Stimulated activated CD8-positive, alpha-beta memory T cell treated with anti-CD3 and anti-CD28 coated beads, Interleukin-4, amount 100 ng/mL, for 48 hours (primary cell): Measurements from ENCODE around the gene ITGB3.

ENCODE experiments used
- DNase-seq: peaks from one replicate; pipeline ENCODE4 v3.0.0-alpha.2; 2020

The ITGB3 gene

DNA sequence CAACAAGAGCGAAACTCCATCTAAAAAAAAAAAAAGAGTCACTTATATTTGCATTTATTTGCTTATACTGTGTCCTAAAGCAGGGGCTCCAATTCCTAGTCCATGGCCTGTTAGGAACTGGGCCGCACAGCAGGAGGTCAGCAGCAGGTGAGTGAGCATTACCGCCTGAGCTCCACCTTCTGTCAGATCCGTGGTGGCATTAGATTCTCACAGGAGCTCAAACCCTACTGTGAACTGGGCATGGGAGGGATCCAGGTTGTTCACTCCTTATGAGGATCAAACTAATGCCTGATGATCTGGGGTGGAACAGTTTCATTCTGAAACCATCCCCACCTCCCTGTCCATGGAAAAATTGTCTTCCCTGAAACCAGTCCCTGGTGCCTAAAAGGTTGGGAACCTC, 24.9 kb downstream of the ITGB3 start:
- no peak for DNase-seq

DNA sequence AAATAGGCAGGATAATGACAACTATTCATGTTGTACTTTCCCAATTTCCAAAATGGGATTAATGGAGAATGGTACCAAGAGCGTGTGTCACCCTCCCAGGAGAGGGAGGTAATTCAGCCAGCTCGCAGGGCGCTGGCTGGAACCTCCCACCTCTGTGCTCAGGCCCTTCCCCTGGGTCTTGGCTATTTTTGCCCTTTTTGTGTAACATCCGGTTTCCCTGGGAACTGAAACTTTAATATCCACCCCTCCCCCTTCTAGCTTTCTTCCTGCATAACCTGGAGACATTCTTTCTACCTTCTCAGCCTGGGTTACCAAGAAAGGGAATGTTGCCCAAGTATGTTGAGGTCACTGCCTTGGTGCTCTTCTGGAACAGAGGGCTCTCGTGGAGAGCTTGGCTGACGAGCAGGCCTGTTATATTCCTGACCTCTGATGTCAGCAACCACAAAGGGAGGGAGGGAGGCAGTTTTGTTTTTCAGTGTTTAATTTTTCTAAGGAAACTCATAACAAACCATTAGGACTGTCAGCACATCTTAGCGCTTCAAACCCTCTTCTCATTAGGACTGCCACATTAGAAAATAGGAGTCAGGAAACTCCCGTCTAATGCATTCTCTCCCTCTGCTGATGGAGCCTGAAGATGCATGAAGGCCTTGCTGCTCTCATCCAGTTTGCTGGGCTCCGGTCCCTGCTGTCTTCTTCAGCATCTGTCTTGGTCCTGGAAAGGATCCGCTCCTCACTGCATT, 25.6 kb downstream of the ITGB3 start:
- DNase-seq, result no peak

DNA sequence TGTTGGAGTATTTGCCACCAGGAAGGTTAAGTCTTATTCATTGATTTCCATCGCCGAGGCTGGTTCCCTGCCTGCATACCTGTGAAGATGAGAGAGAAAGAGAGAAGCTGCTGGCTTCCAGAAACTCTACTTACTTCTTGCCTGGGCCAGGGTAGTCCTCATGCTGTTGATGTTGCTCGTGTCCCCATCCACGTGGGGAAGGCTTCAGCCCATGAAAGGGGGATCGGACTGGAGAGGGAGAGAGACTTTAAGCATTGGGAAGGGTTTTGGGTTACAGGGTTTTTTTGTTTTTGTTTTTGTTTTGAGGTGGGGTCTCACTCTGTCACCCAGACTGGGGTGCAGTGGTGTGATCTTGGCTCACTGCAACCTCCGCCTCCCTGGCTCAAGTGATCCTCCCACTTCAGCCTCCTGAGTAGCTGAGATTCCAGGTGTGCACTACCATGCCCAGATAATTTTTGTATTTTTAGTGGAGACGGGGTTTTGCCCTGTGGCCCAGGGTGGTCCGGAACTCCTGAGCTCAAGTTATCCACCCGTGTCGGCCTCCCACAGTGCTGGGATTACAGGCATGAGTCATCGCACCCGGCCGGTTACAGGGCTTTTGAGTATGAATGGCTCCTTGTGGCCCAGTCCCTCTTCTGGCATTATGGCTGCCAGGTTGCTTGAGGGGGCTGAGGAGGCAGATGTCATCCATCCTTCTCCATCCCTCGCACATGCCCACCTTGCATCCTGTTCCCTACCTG, 26.6 kb downstream of the ITGB3 start:
- DNase-seq, result no peak

DNA sequence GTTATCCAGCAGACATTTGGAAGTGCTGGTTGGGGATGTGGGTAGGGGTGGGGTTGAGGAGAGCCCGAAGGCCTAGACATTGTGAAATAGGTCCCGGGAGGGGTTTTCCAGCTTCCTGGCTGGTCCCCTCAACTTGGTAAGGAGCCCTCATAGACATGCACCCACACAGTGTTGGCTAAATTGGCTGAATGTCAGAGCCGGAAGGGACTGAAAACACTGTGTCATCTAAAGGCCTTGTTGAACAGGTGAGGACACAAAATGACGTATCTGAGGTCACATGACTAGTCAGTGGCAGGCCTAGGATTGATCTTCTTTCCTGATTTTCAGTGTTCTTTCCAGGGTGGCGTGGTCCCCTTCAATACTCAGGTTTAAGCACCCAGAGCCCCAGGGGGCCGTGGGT, 27.6 kb downstream of the ITGB3 start:
- no peak for DNase-seq

DNA sequence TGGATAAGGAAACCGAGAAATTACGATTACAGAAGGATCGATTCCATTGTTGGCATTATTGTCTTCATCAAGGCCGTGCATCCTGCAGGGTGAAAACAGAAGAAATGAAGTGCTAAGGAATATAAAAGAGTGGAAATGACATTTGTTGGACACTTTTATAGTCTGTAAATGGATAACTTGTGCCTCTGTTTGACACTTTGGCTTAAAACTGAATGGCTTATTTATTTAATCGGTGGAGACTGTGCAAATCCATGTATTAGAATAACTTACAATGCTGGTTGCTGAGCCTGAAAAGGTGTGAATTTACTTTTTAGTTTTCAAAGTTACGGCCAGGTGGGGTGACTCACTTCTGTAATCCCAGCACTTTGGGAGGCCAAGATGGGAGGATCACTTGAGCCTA, 31.4 kb downstream of the ITGB3 start:
- DNase-seq, result no peak

DNA sequence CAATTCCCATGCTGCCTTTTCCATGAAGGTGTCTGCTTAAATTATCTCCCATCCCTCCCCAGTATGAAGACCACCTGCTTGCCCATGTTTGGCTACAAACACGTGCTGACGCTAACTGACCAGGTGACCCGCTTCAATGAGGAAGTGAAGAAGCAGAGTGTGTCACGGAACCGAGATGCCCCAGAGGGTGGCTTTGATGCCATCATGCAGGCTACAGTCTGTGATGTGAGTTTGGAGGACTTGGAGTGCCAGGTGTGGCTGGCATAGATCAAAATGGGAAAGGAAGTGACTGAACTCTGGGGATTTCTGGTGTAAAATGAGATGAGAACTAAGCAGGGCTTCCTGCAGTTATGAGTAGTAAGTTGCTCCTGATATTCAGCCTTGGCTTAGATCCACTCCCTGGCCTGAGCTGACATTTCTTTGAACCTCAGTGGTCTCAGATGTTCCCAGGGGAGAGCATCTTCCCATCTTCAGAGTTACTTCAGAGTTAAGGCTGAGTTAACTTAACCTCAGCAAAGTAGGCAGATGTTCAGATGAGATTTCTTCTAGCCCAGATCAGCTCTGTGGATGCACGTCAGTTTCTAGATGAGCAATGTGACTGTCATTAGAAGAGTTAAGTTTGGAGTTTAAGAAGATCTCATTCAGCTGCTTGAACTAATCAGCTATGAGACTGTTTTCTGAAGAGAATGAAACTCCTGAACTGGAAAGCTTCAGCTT, 32.7 kb downstream of the ITGB3 start:
- no peak for DNase-seq

DNA sequence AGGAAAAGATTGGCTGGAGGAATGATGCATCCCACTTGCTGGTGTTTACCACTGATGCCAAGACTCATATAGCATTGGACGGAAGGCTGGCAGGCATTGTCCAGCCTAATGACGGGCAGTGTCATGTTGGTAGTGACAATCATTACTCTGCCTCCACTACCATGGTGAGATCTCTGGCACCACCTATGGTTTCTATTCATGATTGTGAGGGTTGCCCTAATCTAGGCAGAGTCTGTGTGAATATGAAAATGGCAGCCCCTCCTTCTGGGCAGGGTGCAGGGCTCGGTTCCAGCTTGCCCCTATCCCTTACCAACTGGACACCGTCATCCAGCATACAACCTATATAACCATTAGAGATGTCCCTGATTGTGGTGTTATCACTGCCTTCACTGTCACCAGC, 33.4 kb downstream of the ITGB3 start:
- no peak for DNase-seq

DNA sequence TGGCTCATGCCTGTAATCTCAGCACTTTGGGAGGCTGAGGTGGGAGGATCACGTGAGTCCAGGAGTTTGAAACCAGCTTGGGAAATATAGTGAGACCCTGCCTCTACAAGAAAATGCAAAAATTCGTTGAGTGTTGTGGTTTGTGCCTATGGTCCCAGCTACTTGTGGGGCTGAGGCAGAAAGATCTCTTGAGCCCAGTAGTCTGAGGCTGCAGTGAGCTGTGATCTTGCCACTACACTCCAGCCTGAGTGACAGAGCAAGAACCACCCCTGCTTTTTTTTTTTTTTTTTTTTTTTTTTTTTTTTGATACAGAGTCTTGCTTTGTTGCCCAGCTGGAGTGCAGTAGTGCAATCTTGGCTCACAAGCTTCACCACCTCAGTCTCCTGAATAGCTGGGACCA, 34.0 kb downstream of the ITGB3 start:
- no peak for DNase-seq

DNA sequence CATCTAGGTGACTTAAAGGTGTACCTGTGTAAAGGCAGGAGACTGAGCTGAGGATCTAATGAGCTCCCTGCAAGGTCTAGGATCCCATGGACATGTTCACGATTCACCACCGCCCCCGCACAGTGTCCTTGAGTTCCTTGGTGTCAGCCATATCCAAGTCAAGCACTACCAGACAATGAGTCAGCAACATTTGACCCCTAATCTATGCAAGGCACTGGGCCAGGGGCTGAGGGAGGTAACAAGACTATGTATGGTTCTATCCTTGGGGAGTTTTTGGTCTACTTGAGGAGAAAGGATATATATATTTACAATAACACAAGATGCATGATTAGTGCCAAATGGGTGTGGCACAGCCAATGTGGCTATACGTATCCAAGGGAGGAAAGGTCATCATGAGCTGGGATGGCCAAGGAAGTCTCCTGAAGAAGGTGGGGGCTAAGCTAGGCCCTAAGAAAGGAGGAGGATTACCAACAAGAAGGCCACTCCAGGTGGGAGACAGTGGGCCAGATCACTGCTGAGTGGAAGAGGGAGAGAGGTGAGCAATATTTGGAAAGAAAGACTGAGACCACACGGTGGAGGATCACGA, 35.0 kb downstream of the ITGB3 start:
- DNase-seq, result no peak

DNA sequence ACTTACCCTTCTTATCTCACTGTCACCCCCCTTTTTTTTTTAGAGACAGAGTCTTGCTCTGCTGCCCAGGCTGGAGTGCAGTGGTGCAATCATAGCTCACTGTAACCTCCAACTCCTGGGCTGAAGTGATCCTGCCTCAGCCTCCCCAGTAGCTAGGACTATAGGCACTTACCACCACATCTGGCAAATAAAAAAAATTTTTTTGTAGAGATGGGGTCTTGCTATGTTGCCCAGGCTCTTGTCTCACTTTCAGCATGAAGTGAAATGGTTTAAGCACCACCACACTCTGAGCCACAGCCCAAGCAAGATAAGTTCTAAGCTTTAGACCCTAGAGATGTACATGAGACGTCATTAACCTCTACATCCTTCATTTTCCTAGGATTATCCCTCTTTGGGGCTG, 35.7 kb downstream of the ITGB3 start:
- DNase-seq, result no peak

DNA sequence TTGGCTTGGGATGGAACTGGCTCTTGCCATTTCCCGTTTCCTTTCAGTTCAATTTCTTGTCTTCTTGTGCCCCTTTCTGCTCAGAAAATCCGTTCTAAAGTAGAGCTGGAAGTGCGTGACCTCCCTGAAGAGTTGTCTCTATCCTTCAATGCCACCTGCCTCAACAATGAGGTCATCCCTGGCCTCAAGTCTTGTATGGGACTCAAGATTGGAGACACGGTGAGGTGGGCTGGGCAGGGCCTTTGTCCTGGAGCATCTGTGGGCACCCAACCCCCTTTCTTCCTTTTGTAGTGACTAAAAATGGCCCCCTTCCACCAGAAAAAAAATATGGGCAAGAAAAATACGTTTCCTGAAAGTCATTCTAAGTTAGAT, 37.2 kb downstream of the ITGB3 start:
- DNase-seq, result no peak

DNA sequence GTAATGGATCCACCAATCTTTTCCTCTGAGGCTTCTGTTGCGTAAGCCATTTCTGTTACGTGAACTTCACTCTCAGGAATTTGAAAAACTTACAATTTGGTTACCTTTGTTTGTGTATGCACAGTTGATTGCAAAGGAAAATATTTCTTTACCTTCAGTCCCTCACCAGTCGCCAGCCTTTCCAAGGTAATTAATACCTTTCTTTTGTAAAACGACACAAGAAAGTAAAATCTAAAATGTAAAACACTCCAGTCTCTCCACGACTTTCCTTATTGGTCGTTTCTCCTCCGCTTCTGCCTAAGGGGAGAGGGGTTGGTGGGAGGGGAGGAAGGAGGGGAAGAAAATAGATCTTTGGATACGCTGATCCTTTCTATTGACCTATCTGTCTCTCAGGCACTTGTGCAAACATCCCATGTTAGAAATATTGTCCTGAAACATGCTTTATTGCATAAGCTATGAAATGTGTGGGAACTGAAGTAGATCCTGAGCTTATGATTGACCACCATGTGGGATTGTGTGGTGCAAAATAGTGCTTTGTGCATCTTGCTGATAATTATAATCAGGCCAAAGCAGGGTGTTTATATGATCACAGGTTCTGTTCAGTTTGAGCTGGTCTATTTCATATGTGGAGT, 37.7 kb downstream of the ITGB3 start:
- DNase-seq, result no peak

DNA sequence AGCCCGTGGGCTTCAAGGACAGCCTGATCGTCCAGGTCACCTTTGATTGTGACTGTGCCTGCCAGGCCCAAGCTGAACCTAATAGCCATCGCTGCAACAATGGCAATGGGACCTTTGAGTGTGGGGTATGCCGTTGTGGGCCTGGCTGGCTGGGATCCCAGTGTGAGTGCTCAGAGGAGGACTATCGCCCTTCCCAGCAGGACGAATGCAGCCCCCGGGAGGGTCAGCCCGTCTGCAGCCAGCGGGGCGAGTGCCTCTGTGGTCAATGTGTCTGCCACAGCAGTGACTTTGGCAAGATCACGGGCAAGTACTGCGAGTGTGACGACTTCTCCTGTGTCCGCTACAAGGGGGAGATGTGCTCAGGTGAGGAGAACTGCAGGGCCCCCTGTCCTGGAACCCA, 38.6 kb downstream of the ITGB3 start:
- DNase-seq, result no peak

DNA sequence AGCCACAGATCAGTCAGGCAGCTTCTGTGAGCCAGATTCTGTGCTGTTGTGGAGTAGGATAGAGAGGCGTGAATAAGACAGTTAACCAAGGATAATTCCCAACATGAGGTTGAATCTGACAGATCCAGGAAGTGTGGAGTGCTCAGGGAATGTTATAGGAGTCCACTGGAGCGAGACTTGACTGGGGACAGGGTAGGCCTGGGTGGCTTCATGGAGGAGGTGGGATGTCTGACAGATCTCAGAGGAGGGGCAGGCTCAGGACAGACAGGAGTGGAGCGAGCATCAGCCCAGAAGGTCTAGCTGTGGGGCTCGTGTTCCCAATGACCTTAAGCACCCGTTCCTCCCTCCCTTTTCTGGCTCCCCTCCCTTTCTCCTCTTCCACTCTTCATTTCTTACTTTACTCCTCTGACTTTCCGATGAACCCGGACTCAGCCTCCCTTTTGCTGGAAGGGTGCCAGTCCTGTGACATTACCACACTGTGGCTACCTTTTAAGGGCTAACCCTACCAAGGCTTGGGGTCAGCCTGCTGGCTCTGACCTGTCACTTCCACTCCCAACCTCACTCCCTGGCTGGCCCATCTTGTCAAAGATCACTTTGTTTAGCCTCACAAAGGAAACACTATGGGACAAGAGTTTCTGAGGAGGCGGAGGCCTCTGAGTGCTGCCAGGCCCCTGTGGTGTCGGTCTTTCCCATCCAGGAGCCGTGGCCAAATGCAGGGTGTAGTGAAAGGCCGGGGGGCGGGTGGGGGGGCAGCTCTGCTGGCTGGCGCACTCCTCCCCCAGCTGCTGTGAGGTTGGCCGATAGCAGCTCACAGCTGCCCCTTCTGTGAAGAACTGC, 41.6 kb downstream of the ITGB3 start:
- DNase-seq, result no peak

DNA sequence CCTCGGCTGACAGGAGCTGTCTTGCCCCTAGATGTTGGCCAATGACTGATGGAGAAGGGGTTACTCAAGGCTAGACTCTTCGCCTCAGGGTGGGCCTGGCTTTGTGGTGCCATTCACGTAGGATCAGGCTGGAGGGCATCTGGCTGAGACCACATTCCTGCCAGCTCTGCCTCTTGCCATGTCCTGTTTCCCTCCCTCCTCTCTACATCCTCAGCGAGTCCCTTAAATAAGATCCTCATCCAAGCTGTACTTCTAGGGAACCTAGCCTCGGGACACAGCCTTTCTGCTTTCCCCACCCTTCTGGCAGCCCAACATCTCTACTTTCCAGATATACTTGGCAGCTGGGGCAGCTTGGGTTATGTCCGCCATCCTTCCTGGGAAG, 42.2 kb downstream of the ITGB3 start:
- no peak for DNase-seq

DNA sequence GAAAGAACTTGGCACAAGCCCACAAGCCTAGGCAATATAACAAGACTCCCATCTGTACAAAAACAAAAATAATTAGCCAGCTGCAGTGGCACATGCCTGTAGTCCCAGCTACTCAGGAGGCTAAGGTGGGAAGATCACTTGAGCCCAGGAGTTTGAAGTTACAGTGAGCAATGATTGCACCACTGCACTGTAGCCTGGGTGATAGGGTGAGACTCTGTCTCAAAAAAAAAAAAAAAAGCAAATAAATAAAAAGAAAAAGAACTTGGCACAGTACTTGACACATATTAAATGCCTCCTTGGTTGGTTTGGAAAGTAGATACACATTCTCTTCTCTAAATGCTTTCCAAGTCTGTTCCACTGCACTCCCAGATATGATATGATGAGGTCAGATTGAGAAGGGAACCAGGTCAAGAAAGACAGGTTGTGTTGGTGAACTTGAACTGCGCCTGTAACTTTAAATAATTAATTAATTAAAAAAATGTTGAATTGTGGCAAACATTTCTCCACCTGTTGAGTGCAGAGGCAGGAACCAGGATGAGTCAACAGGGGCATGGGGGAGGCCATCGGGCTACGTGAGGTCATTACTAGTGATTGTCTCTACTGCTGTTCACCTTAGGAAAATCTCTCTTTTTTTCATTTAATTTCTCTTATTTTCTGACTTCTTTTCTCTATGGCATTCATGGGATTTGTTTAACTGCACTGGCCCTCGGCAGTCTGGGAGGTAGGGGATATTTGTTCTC, 44.2 kb downstream of the ITGB3 start:
- DNase-seq, result no peak

DNA sequence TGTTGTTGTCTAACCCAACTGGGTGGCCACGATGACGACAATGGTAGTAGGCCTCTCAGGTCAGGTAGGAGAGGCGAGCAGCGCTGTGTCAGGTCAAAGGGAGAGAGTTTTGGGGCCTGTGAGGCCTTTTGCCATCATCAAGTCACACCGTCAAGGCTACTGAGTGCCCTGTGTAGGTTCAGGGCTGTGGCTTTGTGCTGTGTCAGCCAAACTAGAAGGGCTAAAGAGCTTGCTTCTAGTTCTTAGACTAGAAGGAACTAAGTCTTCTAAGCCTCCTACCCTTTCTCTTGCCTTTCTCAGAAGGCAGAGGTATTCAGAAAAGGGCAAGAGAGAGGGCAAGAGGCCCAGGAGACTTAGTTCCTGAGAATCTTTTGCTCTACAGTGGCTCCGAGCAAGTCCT, 45.1 kb downstream of the ITGB3 start:
- no peak for DNase-seq

DNA sequence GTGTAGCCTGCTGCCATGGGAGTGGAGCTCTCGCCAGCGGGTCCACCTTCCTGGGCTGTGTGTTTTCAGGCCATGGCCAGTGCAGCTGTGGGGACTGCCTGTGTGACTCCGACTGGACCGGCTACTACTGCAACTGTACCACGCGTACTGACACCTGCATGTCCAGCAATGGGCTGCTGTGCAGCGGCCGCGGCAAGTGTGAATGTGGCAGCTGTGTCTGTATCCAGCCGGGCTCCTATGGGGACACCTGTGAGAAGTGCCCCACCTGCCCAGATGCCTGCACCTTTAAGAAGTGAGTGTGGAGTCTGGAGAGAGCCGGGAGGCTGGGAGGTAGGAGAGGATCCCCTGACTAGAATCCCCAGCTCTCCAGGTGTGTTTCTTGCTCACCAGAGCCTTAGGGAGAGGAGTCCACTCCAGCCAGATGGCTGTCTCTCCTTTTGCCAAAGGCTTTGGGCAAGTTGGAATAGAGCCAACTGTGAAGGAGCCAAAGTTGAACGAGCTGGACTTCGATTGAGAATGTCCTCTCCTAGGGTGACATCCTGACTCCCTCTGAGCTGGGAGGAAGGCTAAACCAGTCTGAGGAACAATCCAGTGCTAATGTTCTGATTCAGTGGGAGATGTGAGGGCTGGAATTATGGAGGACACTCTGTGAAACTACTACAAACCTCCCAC, 45.7 kb downstream of the ITGB3 start:
- DNase-seq, result no peak

DNA sequence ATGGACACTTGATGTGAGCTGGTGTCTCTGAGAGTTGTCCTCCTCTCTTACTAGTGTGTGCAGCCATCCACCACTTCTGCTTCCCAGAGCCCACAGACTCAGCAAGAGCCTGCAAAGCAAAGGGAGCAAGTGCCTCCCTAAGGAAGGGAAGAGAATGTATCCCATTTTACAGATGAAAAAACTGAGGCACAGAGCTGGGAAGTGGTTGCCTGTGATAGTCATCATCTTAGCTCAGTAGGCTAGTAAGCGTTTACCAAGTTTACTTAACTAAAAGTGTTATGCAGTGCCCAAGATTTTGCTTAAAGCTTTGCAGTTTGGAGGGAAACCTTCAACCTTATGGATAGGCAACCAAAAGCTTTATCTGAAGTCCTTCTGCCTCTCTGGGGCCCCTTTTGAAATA, 47.1 kb downstream of the ITGB3 start:
- DNase-seq, result no peak

DNA sequence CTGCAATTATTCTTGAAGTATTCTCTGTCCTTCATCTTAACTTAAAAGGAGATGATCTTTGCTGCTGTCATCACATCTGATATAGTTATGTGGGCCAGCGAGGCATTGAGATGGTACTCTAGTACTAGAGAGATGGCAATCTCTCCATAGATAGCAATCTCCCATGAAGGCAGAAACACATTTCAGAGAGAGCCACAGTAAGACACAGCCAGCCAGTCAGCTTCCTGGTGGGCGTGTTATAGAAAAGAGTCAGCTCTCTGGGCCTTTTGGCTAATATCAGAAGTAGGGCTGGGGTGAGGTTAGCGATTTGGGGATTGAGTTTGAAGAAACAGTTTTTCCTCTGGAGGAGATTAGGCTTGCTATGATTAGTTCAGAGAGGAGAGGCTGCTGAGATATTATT, 47.5 kb downstream of the ITGB3 start:
- peak; percentile 41 for DNase-seq

DNA sequence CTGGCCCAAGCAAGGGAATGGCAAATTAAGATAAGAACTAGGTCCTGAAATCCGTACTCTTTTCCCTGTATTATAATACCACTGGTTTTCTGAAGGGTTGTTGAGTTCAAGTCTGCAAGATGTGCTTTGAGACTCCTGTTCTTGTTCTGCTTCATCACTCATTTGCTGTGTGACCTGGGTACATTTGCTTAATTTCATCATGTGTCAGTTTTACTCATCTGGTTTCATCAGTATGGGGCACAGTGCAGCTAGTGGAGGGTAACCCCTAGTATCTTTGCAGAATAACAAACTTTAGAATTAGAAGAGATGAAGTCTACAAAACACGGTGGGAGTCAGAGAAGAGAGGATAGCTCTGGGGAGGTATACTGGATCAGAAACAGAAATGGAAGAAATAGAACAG, 48.2 kb downstream of the ITGB3 start:
- DNase-seq, result no peak
